Measurements from ENCODE around the gene IL6. TPM values are rescaled to one million over a fixed set of nuclear protein-coding genes. Genes with fewer than 3 reads are reported as not detected.

The IL6 gene
- total RNA-seq, 1 experiment from 2014 or later = not detected

- peaks cover 13% of the 10 kb centered on the region; the same call in 1 of the 2 replicates for H3K4me1 ChIP-seq
- H3K27me3 ChIP-seq = no peaks in the 10 kb centered on the region
- H3K4me3 ChIP-seq = no peak overlapping the region
- H3K27ac ChIP-seq = no peak overlapping the region
- no peaks in the 10 kb centered on the region for H3K36me3 ChIP-seq
- H3K9me3 ChIP-seq (replicated peaks) = no peaks in the 10 kb centered on the region
- no peak for DNase-seq
These were observed 2.3 kb downstream of the IL6 start for GRCh38 chr7:22729180-22729825.

GRCh38 chr7:22730066-22730710 is 3.2 kb downstream of the IL6 start:
- H3K9me3 ChIP-seq (replicated peaks) = no peaks in the 10 kb centered on the region
- H3K36me3 ChIP-seq = no peaks in the 10 kb centered on the region
- H3K27me3 ChIP-seq = no peaks in the 10 kb centered on the region
- no peak overlapping the region for H3K27ac ChIP-seq
- H3K4me1 ChIP-seq = peaks cover 13% of the 10 kb centered on the region; the same call in 1 of the 2 replicates
- no peak overlapping the region for H3K4me3 ChIP-seq
- no peak for DNase-seq

GRCh38 chr7:22730921-22731654 is 4.1 kb downstream of the IL6 start:
- Histone ChIP-seq H3K27ac (no peak overlapping the region), H3K4me3 (no peak overlapping the region), H3K4me1 (peaks cover 10% of the 10 kb centered on the region; the same call in 1 of the 2 replicates), H3K27me3 (no peaks in the 10 kb centered on the region), H3K9me3 (replicated peaks) (no peaks in the 10 kb centered on the region), H3K36me3 (no peaks in the 10 kb centered on the region)
- peak in 1 of 2 experiments; percentile 17 for DNase-seq

GRCh38 chr7:22731766-22732165 is 4.8 kb downstream of the IL6 start:
- Histone ChIP-seq H3K4me1 (peaks cover 3% of the 10 kb centered on the region; the same call in 1 of the 2 replicates), H3K4me3 (no peak overlapping the region), H3K27me3 (no peaks in the 10 kb centered on the region), H3K27ac (no peak overlapping the region), H3K36me3 (no peaks in the 10 kb centered on the region), H3K9me3 (replicated peaks) (no peaks in the 10 kb centered on the region)
- no peak for DNase-seq

GRCh38 chr7:22732556-22733126 is 5.6 kb downstream of the IL6 start:
- no peaks in the 10 kb centered on the region for H3K36me3 ChIP-seq
- no peaks in the 10 kb centered on the region; the same call in 1 of the 2 replicates for H3K4me1 ChIP-seq
- no peaks in the 10 kb centered on the region for H3K9me3 ChIP-seq (replicated peaks)
- H3K27me3 ChIP-seq = no peaks in the 10 kb centered on the region
- DNase-seq = no peak
- no peak overlapping the region for H3K4me3 ChIP-seq
- H3K27ac ChIP-seq = no peak overlapping the region

GRCh38 chr7:22733761-22734160 is 6.8 kb downstream of the IL6 start:
- H3K27me3 ChIP-seq = no peaks in the 10 kb centered on the region
- H3K9me3 ChIP-seq (replicated peaks) = no peaks in the 10 kb centered on the region
- no peaks in the 10 kb centered on the region for H3K36me3 ChIP-seq
- no peaks in the 10 kb centered on the region for H3K4me1 ChIP-seq
- no peak overlapping the region for H3K4me3 ChIP-seq
- DNase-seq = no peak
- no peak overlapping the region for H3K27ac ChIP-seq

GRCh38 chr7:22743014-22743413 is 16.0 kb downstream of the IL6 start:
- DNase-seq = no peak
- Histone ChIP-seq H3K36me3 (no peaks in the 10 kb centered on the region), H3K9me3 (replicated peaks) (no peaks in the 10 kb centered on the region), H3K27me3 (no peaks in the 10 kb centered on the region), H3K4me3 (no peak overlapping the region), H3K4me1 (no peaks in the 10 kb centered on the region), H3K27ac (no peak overlapping the region)

GRCh38 chr7:22751341-22751740 is 24.3 kb downstream of the IL6 start:
- no peak overlapping the region for H3K4me3 ChIP-seq
- H3K9me3 ChIP-seq (replicated peaks) = 0 out of 2 replicates have a peak, but pooled peaks cover 6% of the 10 kb centered on the region
- no peaks in the 10 kb centered on the region for H3K27me3 ChIP-seq
- no peak overlapping the region for H3K27ac ChIP-seq
- DNase-seq = peak in 1 of 2 experiments; percentile 11
- no peaks in the 10 kb centered on the region for H3K4me1 ChIP-seq
- no peaks in the 10 kb centered on the region for H3K36me3 ChIP-seq

GRCh38 chr7:22757338-22757994 is 30.5 kb downstream of the IL6 start:
- Histone ChIP-seq H3K4me3 (no peak overlapping the region), H3K27me3 (no peaks in the 10 kb centered on the region), H3K9me3 (replicated peaks) (no peaks in the 10 kb centered on the region), H3K27ac (no peak overlapping the region), H3K36me3 (no peaks in the 10 kb centered on the region), H3K4me1 (no peaks in the 10 kb centered on the region)
- DNase-seq = no peak

GRCh38 chr7:22758576-22758975 is 31.6 kb downstream of the IL6 start:
- Histone ChIP-seq H3K4me1 (no peaks in the 10 kb centered on the region), H3K36me3 (no peaks in the 10 kb centered on the region), H3K9me3 (replicated peaks) (no peaks in the 10 kb centered on the region), H3K27ac (no peak overlapping the region), H3K4me3 (no peak overlapping the region), H3K27me3 (no peaks in the 10 kb centered on the region)
- no peak for DNase-seq

- Histone ChIP-seq H3K9me3 (replicated peaks) (no peaks in the 10 kb centered on the region), H3K4me1 (no peaks in the 10 kb centered on the region), H3K4me3 (no peak overlapping the region), H3K27me3 (no peaks in the 10 kb centered on the region), H3K27ac (no peak overlapping the region), H3K36me3 (no peaks in the 10 kb centered on the region)
- DNase-seq = no peak
These were observed 32.7 kb downstream of the IL6 start for GRCh38 chr7:22759721-22760120.

GRCh38 chr7:22762866-22763265 is 35.9 kb downstream of the IL6 start:
- Histone ChIP-seq H3K4me3 (no peak overlapping the region), H3K36me3 (no peaks in the 10 kb centered on the region), H3K9me3 (replicated peaks) (no peaks in the 10 kb centered on the region), H3K27me3 (no peaks in the 10 kb centered on the region), H3K4me1 (no peaks in the 10 kb centered on the region), H3K27ac (no peak overlapping the region)
- DNase-seq = no peak

GRCh38 chr7:22765609-22766008 is 38.6 kb downstream of the IL6 start:
- DNase-seq = no peak
- no peaks in the 10 kb centered on the region for H3K36me3 ChIP-seq
- no peaks in the 10 kb centered on the region for H3K9me3 ChIP-seq (replicated peaks)
- H3K27ac ChIP-seq = no peak overlapping the region
- no peaks in the 10 kb centered on the region for H3K27me3 ChIP-seq
- H3K4me3 ChIP-seq = no peak overlapping the region
- H3K4me1 ChIP-seq = no peaks in the 10 kb centered on the region

GRCh38 chr7:22771194-22771871 is 44.3 kb downstream of the IL6 start:
- DNase-seq = no peak
- H3K36me3 ChIP-seq = no peaks in the 10 kb centered on the region
- H3K27ac ChIP-seq = no peak overlapping the region
- H3K27me3 ChIP-seq = 0 out of 2 replicates have a peak, but pooled peaks cover 2% of the 10 kb centered on the region
- H3K4me1 ChIP-seq = no peaks in the 10 kb centered on the region
- H3K9me3 ChIP-seq (replicated peaks) = no peaks in the 10 kb centered on the region
- H3K4me3 ChIP-seq = no peak overlapping the region

All from SJCRH30 (cell line).